ENCODE measurements around the gene CCDC69.
"Not testable (repeated sequence)": the region's sequence is repeated elsewhere in the genome, so short reads cannot be mapped to it uniquely, and the experiment has no call there.

CCDC69 gene

DNA sequence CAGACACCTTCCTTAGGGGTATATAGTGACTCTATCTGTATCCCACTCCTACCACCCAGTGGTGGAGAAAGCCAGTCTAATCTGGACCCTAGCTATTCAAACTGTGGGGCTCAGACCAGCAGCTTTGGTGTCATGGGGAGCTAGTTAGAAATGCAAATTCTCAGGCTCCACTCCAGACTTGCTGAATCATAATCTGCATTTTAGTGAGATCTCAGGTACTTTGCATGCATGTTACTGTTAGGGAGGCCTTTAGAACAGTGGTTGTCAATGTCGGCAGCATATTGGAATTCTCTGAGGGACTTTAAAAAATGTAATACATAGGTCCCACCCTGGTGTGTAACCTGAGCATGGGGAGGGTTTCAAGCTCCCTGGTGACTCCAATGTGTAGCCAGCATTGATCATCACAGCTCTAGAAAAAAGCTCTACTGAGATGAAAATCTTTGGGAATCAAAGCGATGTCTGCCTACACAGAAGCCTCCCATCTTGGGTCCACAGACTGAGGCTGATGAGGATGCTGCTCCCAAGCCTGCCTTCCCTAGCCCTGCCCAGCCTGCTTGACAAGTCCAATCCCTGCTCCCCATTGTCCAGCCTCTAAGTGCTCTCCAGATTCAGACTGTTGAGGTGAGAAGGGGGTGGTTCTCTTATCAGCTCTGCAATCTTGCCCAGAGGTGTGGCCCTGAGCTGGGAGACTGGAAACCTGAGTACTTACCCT is 17.2 kb upstream of the CCDC69 start:
- H3K4ac ChIP-seq (ENCODE audit: low read depth, low read length): no peak overlapping the region
- no peaks in the 10 kb centered on the region for H3K79me2 ChIP-seq (ENCODE audit: control insufficient read depth, insufficient read depth, low read length, poor library complexity)
- H3K18ac ChIP-seq (ENCODE audit: low read length): peak overlapping the region; percentile 79
- peak overlapping the region; percentile 64 for H2BK120ac ChIP-seq (ENCODE audit: insufficient read depth, low read length, poor library complexity)
- peak overlapping the region; percentile 50 for H3K14ac ChIP-seq (ENCODE audit: low read length)
- H2BK12ac ChIP-seq (ENCODE audit: low read length): peak overlapping the region; percentile 61
- no peak overlapping the region for H2AFZ ChIP-seq (ENCODE audit: insufficient read depth, low read length, poor library complexity)
- no peaks in the 10 kb centered on the region for H3K27me3 ChIP-seq (ENCODE audit: insufficient read depth, low read length)
- H3K9ac ChIP-seq (ENCODE audit: low read length): no peak overlapping the region
- H3K9me3 ChIP-seq (ENCODE audit: insufficient read depth, low read depth, low read length): no peaks in the 10 kb centered on the region
- H2BK5ac ChIP-seq (ENCODE audit: low read depth, low read length, poor library complexity): peak overlapping the region; percentile 58
- no peaks in the 10 kb centered on the region for H3K36me3 ChIP-seq (ENCODE audit: control insufficient read depth in 1 of 2, insufficient read depth in 2 of 2, low read length in 2 of 2)
- H2AK5ac ChIP-seq (ENCODE audit: low read length): no peak overlapping the region
- peak in 1 of 2 donors; percentile 29 for DNase-seq
- peak overlapping the region; percentile 83 for H4K91ac ChIP-seq (ENCODE audit: low read depth, low read length)
- H3K4me1 ChIP-seq (ENCODE audit: control insufficient read depth in 1 of 2, insufficient read depth in 2 of 2, low read length in 2 of 2): peaks cover 13 to 17% of the 10 kb centered on the region in 2 experiments
- no peak overlapping the region for H4K12ac ChIP-seq (ENCODE audit: low read depth, low read length)
- H3K27ac ChIP-seq (ENCODE audit: low read depth, low read length): peak overlapping the region; percentile 61
- peak overlapping the region; percentile 45 for H3K4me2 ChIP-seq (ENCODE audit: low read length)
- peaks cover 9% of the 10 kb centered on the region for H3K79me1 ChIP-seq (ENCODE audit: low read length)
- no peak overlapping the region for H3K4me3 ChIP-seq (ENCODE audit: low read depth, low read length)
- no CpG with 5 or more reads among the region's 2 CpGs for WGBS (ENCODE audit: extremely low coverage, insufficient coverage, insufficient read length)
- H3K23ac ChIP-seq (ENCODE audit: low read length): no peak overlapping the region
- peak overlapping the region; percentile 61 for H4K8ac ChIP-seq (ENCODE audit: low read depth, low read length)

GRCh38 chr5:151240268-151240835 is 16.5 kb upstream of the CCDC69 start:
- peak overlapping the region; percentile 39 for H4K8ac ChIP-seq (ENCODE audit: low read depth, low read length)
- not testable (repeated sequence) for H3K9ac ChIP-seq (ENCODE audit: low read length); H3K4me3 ChIP-seq (ENCODE audit: low read depth, low read length); H3K14ac ChIP-seq (ENCODE audit: low read length); H3K79me1 ChIP-seq (ENCODE audit: low read length); H3K27me3 ChIP-seq (ENCODE audit: insufficient read depth, low read length); H3K36me3 ChIP-seq (ENCODE audit: control insufficient read depth in 1 of 2, insufficient read depth in 2 of 2, low read length in 2 of 2); H3K79me2 ChIP-seq (ENCODE audit: control insufficient read depth, insufficient read depth, low read length, poor library complexity); H2AK5ac ChIP-seq (ENCODE audit: low read length); H3K4ac ChIP-seq (ENCODE audit: low read depth, low read length); H3K9me3 ChIP-seq (ENCODE audit: insufficient read depth, low read depth, low read length); H4K12ac ChIP-seq (ENCODE audit: low read depth, low read length); H3K4me2 ChIP-seq (ENCODE audit: low read length); H3K23ac ChIP-seq (ENCODE audit: low read length); H2AFZ ChIP-seq (ENCODE audit: insufficient read depth, low read length, poor library complexity)
- peak; percentile 51 to 55 for DNase-seq
- peak overlapping the region; percentile 20 for H3K18ac ChIP-seq (ENCODE audit: low read length)
- peak overlapping the region; percentile 77 for H4K91ac ChIP-seq (ENCODE audit: low read depth, low read length)
- H2BK5ac ChIP-seq (ENCODE audit: low read depth, low read length, poor library complexity): peak overlapping the region; percentile 58
- H3K4me1 ChIP-seq (ENCODE audit: control insufficient read depth in 1 of 2, insufficient read depth in 2 of 2, low read length in 2 of 2): peaks cover 13 to 17% of the 10 kb centered on the region in 2 experiments
- no CpG with 5 or more reads among the region's 10 CpGs for WGBS (ENCODE audit: extremely low coverage, insufficient coverage, insufficient read length)
- peak overlapping the region; percentile 63 for H2BK12ac ChIP-seq (ENCODE audit: low read length)
- H2BK120ac ChIP-seq (ENCODE audit: insufficient read depth, low read length, poor library complexity): peak overlapping the region; percentile 83
- H3K27ac ChIP-seq (ENCODE audit: low read depth, low read length): peak overlapping the region; percentile 61

DNA sequence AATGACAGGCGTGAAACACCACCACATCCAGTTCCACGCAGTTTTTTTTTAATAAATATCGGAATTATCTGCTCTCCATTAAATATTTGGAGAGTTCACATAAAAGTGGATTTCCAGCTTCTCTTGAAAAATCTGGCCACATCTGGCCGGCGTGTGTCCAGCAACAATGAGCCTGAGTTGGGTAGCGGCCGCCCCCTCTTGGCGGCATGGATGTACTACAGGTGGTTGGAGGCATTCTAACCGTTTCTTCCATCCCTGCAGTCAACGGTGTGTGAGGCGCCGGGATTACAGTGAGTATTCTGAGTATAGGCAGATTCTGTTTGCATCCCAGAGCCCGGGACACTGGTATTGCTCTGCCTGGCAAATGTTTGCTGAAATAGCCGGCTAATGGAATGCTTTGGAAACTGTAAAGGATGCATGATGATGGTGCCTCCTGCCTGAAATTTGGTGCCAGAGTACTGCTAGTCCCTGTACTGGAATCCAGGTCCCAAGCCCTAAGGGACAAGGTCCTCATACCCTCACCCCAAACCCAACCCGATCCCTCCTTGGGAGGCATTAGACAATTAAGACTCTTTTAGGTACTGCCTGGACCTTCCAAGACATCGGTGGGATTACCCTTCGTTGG is 15.5 kb upstream of the CCDC69 start:
- peaks cover 9% of the 10 kb centered on the region for H3K79me1 ChIP-seq (ENCODE audit: low read length)
- no peak overlapping the region for H3K9ac ChIP-seq (ENCODE audit: low read length)
- peak overlapping the region; percentile 77 for H4K91ac ChIP-seq (ENCODE audit: low read depth, low read length)
- H3K36me3 ChIP-seq (ENCODE audit: control insufficient read depth in 1 of 2, insufficient read depth in 2 of 2, low read length in 2 of 2): no peaks in the 10 kb centered on the region
- no peak overlapping the region for H3K4ac ChIP-seq (ENCODE audit: low read depth, low read length)
- H2AK5ac ChIP-seq (ENCODE audit: low read length): no peak overlapping the region
- DNase-seq: peak; percentile 55 to 78
- H3K4me3 ChIP-seq (ENCODE audit: low read depth, low read length): no peak overlapping the region
- no peaks in the 10 kb centered on the region for H3K9me3 ChIP-seq (ENCODE audit: insufficient read depth, low read depth, low read length)
- H3K14ac ChIP-seq (ENCODE audit: low read length): peak overlapping the region; percentile 29
- H3K23ac ChIP-seq (ENCODE audit: low read length): no peak overlapping the region
- no CpG with 5 or more reads among the region's 17 CpGs for WGBS (ENCODE audit: extremely low coverage, insufficient coverage, insufficient read length)
- peak overlapping the region; percentile 65 for H2BK12ac ChIP-seq (ENCODE audit: low read length)
- H3K4me1 ChIP-seq (ENCODE audit: control insufficient read depth in 1 of 2, insufficient read depth in 2 of 2, low read length in 2 of 2): peaks cover 13 to 17% of the 10 kb centered on the region in 2 experiments
- peak overlapping the region; percentile 83 for H2BK120ac ChIP-seq (ENCODE audit: insufficient read depth, low read length, poor library complexity)
- H4K8ac ChIP-seq (ENCODE audit: low read depth, low read length): no peak overlapping the region
- no peak overlapping the region for H4K12ac ChIP-seq (ENCODE audit: low read depth, low read length)
- H3K27ac ChIP-seq (ENCODE audit: low read depth, low read length): no peak overlapping the region
- no peak overlapping the region for H3K18ac ChIP-seq (ENCODE audit: low read length)
- H3K79me2 ChIP-seq (ENCODE audit: control insufficient read depth, insufficient read depth, low read length, poor library complexity): no peaks in the 10 kb centered on the region
- no peak overlapping the region for H3K4me2 ChIP-seq (ENCODE audit: low read length)
- no peak overlapping the region for H2AFZ ChIP-seq (ENCODE audit: insufficient read depth, low read length, poor library complexity)
- H3K27me3 ChIP-seq (ENCODE audit: insufficient read depth, low read length): no peaks in the 10 kb centered on the region
- H2BK5ac ChIP-seq (ENCODE audit: low read depth, low read length, poor library complexity): peak overlapping the region; percentile 35

DNA sequence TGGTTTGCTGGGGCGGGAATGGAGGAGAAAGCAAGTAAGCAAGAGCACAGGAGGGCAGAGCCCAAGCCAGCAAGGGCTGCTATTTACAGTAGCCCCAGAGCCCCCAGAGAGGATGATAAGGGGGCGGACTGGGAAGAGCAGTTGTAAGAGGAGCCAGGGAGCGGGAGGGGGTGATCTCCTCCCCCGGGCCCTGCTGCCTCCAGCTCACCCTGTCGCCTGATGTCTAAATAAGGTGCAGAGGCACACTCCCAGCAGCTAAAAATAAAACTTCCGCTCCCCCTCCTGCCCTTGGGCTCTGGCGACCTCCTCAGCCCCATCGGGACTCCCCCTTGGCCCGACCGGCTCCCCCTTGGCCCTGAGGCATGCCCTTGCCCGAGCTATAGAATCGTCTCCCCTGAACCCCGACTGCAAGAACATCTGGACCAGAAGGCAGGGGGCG is 14.4 kb upstream of the CCDC69 start:
- no peaks in the 10 kb centered on the region for H3K27me3 ChIP-seq (ENCODE audit: insufficient read depth, low read length)
- no peak overlapping the region for H4K12ac ChIP-seq (ENCODE audit: low read depth, low read length)
- no peak for DNase-seq
- no peak overlapping the region for H2BK5ac ChIP-seq (ENCODE audit: low read depth, low read length, poor library complexity)
- no peaks in the 10 kb centered on the region for H3K36me3 ChIP-seq (ENCODE audit: control insufficient read depth in 1 of 2, insufficient read depth in 2 of 2, low read length in 2 of 2)
- no peaks in the 10 kb centered on the region for H3K79me2 ChIP-seq (ENCODE audit: control insufficient read depth, insufficient read depth, low read length, poor library complexity)
- no peak overlapping the region for H2BK120ac ChIP-seq (ENCODE audit: insufficient read depth, low read length, poor library complexity)
- no peak overlapping the region for H3K9ac ChIP-seq (ENCODE audit: low read length)
- no peak overlapping the region for H3K4ac ChIP-seq (ENCODE audit: low read depth, low read length)
- H3K79me1 ChIP-seq (ENCODE audit: low read length): peaks cover 9% of the 10 kb centered on the region
- no peak overlapping the region for H3K14ac ChIP-seq (ENCODE audit: low read length)
- no peak overlapping the region for H2AK5ac ChIP-seq (ENCODE audit: low read length)
- H3K4me1 ChIP-seq (ENCODE audit: control insufficient read depth in 1 of 2, insufficient read depth in 2 of 2, low read length in 2 of 2): peaks cover 13 to 17% of the 10 kb centered on the region in 2 experiments
- peak overlapping the region; percentile 35 for H2AFZ ChIP-seq (ENCODE audit: insufficient read depth, low read length, poor library complexity)
- H3K4me3 ChIP-seq (ENCODE audit: low read depth, low read length): peak overlapping the region; percentile 39
- no peak overlapping the region for H3K4me2 ChIP-seq (ENCODE audit: low read length)
- WGBS (ENCODE audit: extremely low coverage, insufficient coverage, insufficient read length): no CpG with 5 or more reads among the region's 14 CpGs
- H3K23ac ChIP-seq (ENCODE audit: low read length): no peak overlapping the region
- H3K9me3 ChIP-seq (ENCODE audit: insufficient read depth, low read depth, low read length): no peaks in the 10 kb centered on the region
- peak overlapping the region; percentile 27 for H4K91ac ChIP-seq (ENCODE audit: low read depth, low read length)
- H3K27ac ChIP-seq (ENCODE audit: low read depth, low read length): no peak overlapping the region
- no peak overlapping the region for H2BK12ac ChIP-seq (ENCODE audit: low read length)
- H3K18ac ChIP-seq (ENCODE audit: low read length): no peak overlapping the region
- no peak overlapping the region for H4K8ac ChIP-seq (ENCODE audit: low read depth, low read length)

All from trophoblast cell (in vitro differentiated cells and primary cell).